Fibroblast of mammary gland (primary cell): ENCODE data around the gene FGF2.

Experiments used
- DNase-seq: peaks from one replicate; pipeline ENCODE4 v3.0.0-alpha.2; 2010; ENCODE audit warnings: low read depth
- H3K4me3 ChIP-seq: 2 replicates; pipeline ENCODE4 v1.5.1; 2011; ENCODE audit warnings: low read depth, mild to moderate bottlenecking, low read length, moderate library complexity; ENCODE audit not compliant: control insufficient read depth
- TF ChIP-seq, protein P1 (sequence below): conservative IDR thresholded peaks from 2 replicates; pipeline ENCODE4 v1.5.1; 2011; ENCODE audit warnings: low read depth, low read length, inconsistent platforms; ENCODE audit not compliant: control insufficient read depth, insufficient read depth

Gene FGF2

DNA sequence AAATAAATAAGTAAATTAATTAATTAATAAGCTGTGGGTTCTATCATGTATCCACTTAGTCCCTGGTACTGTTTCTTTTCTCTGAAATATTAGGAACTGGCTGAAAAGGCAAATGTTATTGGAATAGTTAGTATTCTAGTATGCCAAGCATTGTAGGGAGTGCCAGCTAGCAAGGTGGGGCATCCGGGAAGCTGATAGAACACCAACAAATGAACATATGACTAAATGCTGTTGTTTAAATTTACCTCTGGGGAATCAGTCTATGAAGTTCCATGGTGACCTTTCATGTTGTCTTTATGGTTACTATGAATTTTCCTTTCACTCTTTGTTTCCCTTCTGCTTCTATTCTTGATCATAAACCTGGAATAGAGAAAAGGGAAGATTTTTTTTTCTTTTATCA is 63.1 kb downstream of the FGF2 start:
- DNase-seq: no peak
- no peak overlapping the region for H3K4me3 ChIP-seq
- TF ChIP-seq, protein P1, sequence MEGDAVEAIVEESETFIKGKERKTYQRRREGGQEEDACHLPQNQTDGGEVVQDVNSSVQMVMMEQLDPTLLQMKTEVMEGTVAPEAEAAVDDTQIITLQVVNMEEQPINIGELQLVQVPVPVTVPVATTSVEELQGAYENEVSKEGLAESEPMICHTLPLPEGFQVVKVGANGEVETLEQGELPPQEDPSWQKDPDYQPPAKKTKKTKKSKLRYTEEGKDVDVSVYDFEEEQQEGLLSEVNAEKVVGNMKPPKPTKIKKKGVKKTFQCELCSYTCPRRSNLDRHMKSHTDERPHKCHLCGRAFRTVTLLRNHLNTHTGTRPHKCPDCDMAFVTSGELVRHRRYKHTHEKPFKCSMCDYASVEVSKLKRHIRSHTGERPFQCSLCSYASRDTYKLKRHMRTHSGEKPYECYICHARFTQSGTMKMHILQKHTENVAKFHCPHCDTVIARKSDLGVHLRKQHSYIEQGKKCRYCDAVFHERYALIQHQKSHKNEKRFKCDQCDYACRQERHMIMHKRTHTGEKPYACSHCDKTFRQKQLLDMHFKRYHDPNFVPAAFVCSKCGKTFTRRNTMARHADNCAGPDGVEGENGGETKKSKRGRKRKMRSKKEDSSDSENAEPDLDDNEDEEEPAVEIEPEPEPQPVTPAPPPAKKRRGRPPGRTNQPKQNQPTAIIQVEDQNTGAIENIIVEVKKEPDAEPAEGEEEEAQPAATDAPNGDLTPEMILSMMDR: no peak

DNA sequence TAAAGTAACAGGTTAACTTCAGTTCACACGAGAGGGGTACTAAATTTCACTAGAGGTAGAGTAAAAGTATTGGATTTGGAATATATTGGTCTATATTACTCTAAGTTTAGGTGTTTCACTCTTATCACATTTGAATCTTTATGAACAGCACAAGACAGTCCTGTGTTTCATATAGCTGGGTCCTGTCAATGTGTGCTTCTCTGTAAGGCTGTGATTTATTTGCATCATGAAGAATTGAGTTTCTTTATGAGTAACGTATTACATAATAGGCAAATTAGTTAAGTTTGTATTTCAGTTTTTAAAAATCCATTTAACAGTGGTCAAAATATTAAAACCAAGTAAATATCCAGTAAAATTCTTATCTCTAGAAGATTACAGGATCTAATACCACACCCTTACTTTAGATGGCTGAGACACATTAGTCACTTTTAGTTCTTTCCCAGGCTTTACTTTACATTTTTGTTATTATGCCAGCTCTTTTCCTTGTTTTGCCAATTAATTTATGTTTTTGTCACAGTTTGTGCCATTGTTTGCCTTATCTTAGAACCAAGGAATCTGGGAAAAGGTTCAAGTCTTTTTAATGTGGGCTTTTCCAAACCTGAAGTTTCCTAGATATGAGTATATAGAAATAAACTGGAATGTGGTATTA is 63.6 kb downstream of the FGF2 start:
- H3K4me3 ChIP-seq: no peak overlapping the region
- DNase-seq: no peak
- TF ChIP-seq, protein P1: no peak

DNA sequence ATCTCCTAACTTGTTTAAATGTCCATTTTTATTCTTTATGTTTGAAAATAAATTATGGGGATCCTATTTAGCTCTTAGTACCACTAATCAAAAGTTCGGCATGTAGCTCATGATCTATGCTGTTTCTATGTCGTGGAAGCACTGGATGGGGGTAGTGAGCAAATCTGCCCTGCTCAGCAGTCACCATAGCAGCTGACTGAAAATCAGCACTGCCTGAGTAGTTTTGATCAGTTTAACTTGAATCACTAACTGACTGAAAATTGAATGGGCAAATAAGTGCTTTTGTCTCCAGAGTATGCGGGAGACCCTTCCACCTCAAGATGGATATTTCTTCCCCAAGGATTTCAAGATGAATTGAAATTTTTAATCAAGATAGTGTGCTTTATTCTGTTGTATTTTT is 68.2 kb downstream of the FGF2 start:
- no peak for DNase-seq
- H3K4me3 ChIP-seq: no peak overlapping the region
- TF ChIP-seq, protein P1: no peak

DNA sequence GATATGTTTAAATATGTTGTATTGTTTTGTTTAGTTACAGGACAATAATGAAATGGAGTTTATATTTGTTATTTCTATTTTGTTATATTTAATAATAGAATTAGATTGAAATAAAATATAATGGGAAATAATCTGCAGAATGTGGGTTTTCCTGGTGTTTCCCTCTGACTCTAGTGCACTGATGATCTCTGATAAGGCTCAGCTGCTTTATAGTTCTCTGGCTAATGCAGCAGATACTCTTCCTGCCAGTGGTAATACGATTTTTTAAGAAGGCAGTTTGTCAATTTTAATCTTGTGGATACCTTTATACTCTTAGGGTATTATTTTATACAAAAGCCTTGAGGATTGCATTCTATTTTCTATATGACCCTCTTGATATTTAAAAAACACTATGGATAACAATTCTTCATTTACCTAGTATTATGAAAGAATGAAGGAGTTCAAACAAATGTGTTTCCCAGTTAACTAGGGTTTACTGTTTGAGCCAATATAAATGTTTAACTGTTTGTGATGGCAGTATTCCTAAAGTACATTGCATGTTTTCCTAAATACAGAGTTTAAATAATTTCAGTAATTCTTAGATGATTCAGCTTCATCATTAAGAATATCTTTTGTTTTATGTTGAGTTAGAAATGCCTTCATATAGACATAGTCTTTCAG is 68.8 kb downstream of the FGF2 start:
- TF ChIP-seq, protein P1: no peak
- DNase-seq: peak; percentile 48
- no peak overlapping the region for H3K4me3 ChIP-seq

DNA sequence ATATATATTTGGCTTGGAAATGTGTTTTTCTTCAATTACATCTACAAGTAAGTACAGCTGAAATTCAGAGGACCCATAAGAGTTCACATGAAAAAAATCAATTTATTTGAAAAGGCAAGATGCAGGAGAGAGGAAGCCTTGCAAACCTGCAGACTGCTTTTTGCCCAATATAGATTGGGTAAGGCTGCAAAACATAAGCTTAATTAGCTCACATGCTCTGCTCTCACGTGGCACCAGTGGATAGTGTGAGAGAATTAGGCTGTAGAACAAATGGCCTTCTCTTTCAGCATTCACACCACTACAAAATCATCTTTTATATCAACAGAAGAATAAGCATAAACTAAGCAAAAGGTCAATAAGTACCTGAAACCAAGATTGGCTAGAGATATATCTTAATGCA is 69.6 kb downstream of the FGF2 start:
- DNase-seq: no peak
- TF ChIP-seq, protein P1: no peak
- no peak overlapping the region for H3K4me3 ChIP-seq

DNA sequence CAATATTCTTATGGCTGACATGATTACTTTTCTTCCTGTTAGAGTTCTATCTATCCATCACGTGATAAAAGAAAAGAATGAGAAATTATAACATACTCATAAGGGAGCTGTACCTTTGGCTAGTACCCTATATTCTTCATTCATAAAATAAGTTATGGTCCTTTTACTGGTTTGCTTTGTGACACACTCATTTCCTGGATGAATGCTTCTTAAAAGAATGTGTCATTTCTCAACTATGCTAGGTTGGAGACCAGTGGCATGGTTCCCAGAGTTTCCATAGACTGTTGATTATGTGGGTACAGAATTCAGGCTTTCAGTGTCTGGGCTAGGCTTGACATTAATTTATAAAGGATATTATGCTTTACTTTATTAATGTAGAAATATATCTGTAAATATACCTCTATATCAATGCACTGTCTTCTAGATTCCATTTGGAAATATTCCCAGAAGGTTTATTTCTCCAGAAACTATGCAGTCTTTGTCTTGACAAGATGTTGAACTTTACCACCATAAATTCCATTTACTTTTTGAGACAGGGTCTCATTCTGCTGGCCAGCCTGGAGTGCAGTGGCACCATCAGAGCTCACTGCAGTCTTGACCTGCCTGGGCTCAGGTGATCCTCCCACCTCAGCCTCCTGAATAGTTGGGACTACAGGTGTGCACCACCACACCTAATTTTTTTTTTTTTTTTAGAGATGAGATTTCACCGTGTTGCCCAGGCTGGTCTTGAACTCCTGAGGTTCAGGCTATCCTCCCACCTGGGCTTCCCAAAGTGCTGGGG is 71.9 kb downstream of the FGF2 start:
- no peak overlapping the region for H3K4me3 ChIP-seq
- DNase-seq: peak; percentile 91
- TF ChIP-seq, protein P1: no peak
